GM10266 (cell line): ENCODE measurements around the gene AXDND1.
"Not testable (repeated sequence)": the region's sequence is repeated elsewhere in the genome, so short reads cannot be mapped to it uniquely, and the experiment has no call there.

Experiments
- DNase-seq: peaks from one replicate; pipeline ENCODE4 v3.0.0; 2012; ENCODE audit errors: extremely low spot score
- TF ChIP-seq, protein P1 (sequence below): IDR thresholded peaks from 2 replicates; pipeline ENCODE4 v1.5.1; 2012; ENCODE audit warnings: mild to moderate bottlenecking, low read depth; ENCODE audit not compliant: control insufficient read depth, insufficient read depth; ENCODE audit errors: missing control alignments

AXDND1 gene

DNA sequence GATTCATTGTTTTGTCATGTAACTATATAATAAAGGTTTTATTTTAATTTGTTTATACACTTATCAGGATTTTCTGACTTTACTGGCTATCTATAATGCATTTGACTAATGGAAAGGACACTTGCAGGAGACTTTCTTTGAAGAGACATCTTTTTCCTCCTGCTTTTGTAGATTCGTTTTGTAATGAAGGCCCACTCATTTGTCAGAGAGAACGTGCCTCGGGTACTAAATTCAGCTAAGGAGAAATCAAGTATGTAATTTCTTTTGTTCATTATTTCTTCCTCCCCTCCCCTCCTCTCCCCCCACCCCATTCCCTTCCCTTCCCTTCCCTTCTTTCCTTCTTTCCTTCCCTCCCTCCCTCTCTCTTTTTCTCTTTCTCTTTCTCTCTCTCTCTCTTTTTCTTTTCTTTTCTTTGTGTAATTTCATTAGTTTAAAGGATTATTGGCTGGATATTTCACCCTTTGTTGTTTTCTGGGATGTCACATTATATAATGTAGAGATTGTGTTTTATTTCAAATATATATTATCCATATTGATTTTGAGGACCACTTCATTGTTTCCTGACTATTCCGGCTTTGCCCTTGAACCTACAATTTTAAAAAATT is 23.7 kb upstream of the AXDND1 start:
- TF ChIP-seq, protein P1, sequence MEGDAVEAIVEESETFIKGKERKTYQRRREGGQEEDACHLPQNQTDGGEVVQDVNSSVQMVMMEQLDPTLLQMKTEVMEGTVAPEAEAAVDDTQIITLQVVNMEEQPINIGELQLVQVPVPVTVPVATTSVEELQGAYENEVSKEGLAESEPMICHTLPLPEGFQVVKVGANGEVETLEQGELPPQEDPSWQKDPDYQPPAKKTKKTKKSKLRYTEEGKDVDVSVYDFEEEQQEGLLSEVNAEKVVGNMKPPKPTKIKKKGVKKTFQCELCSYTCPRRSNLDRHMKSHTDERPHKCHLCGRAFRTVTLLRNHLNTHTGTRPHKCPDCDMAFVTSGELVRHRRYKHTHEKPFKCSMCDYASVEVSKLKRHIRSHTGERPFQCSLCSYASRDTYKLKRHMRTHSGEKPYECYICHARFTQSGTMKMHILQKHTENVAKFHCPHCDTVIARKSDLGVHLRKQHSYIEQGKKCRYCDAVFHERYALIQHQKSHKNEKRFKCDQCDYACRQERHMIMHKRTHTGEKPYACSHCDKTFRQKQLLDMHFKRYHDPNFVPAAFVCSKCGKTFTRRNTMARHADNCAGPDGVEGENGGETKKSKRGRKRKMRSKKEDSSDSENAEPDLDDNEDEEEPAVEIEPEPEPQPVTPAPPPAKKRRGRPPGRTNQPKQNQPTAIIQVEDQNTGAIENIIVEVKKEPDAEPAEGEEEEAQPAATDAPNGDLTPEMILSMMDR, result no peak
- no peak for DNase-seq

- TF ChIP-seq, protein P1, result no peak
- no peak for DNase-seq
Measured at GRCh38 chr1:179342740-179343404, 22.9 kb upstream of the AXDND1 start.

- no peak for DNase-seq
- TF ChIP-seq, protein P1, result no peak
Measured at GRCh38 chr1:179351281-179351680, 14.5 kb upstream of the AXDND1 start.

DNA sequence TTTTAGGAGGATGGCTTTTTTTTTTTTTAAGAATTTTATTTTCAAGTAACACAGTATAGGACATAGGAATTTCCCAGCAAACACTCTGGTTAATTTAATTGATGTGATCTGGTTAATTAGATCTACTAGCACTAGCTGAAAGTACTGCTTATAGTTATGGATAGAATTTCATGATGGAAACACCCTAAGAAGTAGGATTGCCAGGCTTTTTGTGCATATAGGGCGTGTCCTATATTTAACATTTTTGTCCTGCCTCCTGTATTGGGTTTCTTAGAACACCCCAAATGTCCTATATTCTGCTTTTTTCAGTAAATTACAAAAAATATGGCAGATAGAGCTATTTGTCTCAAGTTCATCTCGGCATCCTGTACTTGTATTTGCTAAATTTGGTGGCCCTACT is 13.5 kb upstream of the AXDND1 start:
- no peak for DNase-seq
- TF ChIP-seq, protein P1, result no peak

DNA sequence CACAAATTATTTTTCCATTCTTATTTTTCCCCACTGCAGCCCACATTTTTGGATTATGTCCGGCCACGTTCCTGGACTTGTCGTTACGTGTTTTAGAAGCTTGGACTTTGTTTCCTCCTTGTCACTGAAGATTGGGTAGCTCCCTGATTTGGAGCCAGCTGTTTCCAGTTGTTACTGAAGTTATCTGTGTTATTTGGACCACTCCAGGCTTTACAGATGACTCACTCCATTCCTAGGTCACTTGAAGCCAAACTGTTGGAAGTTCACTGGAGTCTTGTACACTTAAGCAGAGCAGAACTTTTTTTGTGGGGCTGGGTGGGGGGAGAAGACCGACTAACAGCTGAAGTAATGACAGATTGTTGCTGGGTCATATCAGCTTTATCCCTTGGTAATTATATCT is 12.2 kb upstream of the AXDND1 start:
- TF ChIP-seq, protein P1, result no peak
- no peak for DNase-seq

GRCh38 chr1:179361631-179362030 is 4.1 kb upstream of the AXDND1 start:
- DNase-seq, result not testable (repeated sequence)

- DNase-seq, result no peak
Measured at GRCh38 chr1:179366093-179366800, 476 bp downstream of the AXDND1 start.

More at GRCh38 chr1:179366093-179366800, 476 bp downstream of the AXDND1 start:
- TF ChIP-seq, protein P1, result no peak
